Smooth muscle cell (in vitro differentiated cells): ENCODE results near the gene CAMKMT. TPM values are rescaled to one million over a fixed set of nuclear protein-coding genes. Genes with fewer than 3 reads are reported as not detected.

Source experiments
- DNase-seq: peaks from one replicate; lab custom pipeline; 2025; ENCODE audit not compliant: unreplicated experiment; lab: John Stamatoyannopoulos, UW
- H2AFZ ChIP-seq: fragments of 200-600 bp; sonication (generic); 2 replicates; pipeline ENCODE4 v1.6.0; 2016; ENCODE audit warnings: antibody characterized with exemption, low read depth, mild to moderate bottlenecking
- H3F3A ChIP-seq: fragments of 200-600 bp; sonication (generic); 2 replicates; pipeline ENCODE4 v1.6.0; 2017; ENCODE audit warnings: antibody characterized with exemption, low read depth
- H3K27ac ChIP-seq: fragments of 200-600 bp; sonication (generic); 2 replicates; pipeline ENCODE4 v1.5.1; 2016; ENCODE audit warnings: low read depth, mild to moderate bottlenecking
- H3K27me3 ChIP-seq: fragments of 200-600 bp; sonication (generic); 2 replicates; pipeline ENCODE4 v1.6.1; 2016; ENCODE audit warnings: low read depth, mild to moderate bottlenecking
- H3K36me3 ChIP-seq: fragments of 200-600 bp; sonication (generic); 2 replicates; pipeline ENCODE4 v1.5.1; 2016; ENCODE audit warnings: low read depth
- H3K4me1 ChIP-seq: fragments of 200-600 bp; sonication (generic); 2 replicates; pipeline ENCODE4 v1.5.1; 2016; ENCODE audit warnings: low read depth
- H3K4me2 ChIP-seq: fragments of 200-600 bp; sonication (generic); 2 replicates; pipeline ENCODE4 v1.6.0; 2016; ENCODE audit warnings: mild to moderate bottlenecking
- H3K4me3 ChIP-seq: fragments of 200-600 bp; sonication (generic); 2 replicates; pipeline ENCODE4 v1.5.1; 2016; ENCODE audit warnings: mild to moderate bottlenecking
- H3K79me2 ChIP-seq: fragments of 200-600 bp; sonication (generic); 2 replicates; pipeline ENCODE4 v1.6.0; 2016; ENCODE audit warnings: low read depth, mild to moderate bottlenecking
- H3K9ac ChIP-seq: fragments of 200-600 bp; sonication (generic); 2 replicates; pipeline ENCODE4 v1.6.0; 2016; ENCODE audit warnings: low read depth
- H3K9me3 ChIP-seq: fragments of 200-600 bp; sonication (generic); replicated peaks from 2 replicates; pipeline ENCODE4 v1.5.1; 2016; ENCODE audit warnings: low read depth
- H4K20me1 ChIP-seq: fragments of 200-600 bp; sonication (generic); 2 replicates; pipeline ENCODE4 v1.6.0; 2016; ENCODE audit warnings: low read depth
- WGBS: methylation state at CpG from one replicate; pipeline ENCODE4 v1.1.7; 2016; ENCODE audit warnings: low lambda C conversion rate; 5-methylcytosine and 5-hydroxymethylcytosine counted together
- polyA plus RNA-seq: library from polyadenylated mRNA; unstranded; fragments of >200 nt; fragmentation: Nextera tagmentation; extraction: Ambion mirVana; gene quantifications from 2 replicates; pipeline ENCODE4 v1.2.1, GENCODE V29; 2016
- total RNA-seq: library from RNA; depleted of rRNA; stranded (reverse); fragments of >200 nt; gene quantifications from 2 replicates; pipeline ENCODE4 v1.2.3, GENCODE V29; 2014
- TF ChIP-seq, protein P1 (sequence below): fragments of 200-600 bp; sonication (generic); IDR thresholded peaks from 2 replicates; pipeline ENCODE4 v1.5.1; 2017; ENCODE audit warnings: borderline replicate concordance, mild to moderate bottlenecking, antibody characterized with exemption; ENCODE audit not compliant: insufficient read depth, poor library complexity, severe bottlenecking

Gene CAMKMT
- total and polyA plus RNA-seq, 2 experiments from 2014 or later = 7.2 to 7.6 TPM

DNA sequence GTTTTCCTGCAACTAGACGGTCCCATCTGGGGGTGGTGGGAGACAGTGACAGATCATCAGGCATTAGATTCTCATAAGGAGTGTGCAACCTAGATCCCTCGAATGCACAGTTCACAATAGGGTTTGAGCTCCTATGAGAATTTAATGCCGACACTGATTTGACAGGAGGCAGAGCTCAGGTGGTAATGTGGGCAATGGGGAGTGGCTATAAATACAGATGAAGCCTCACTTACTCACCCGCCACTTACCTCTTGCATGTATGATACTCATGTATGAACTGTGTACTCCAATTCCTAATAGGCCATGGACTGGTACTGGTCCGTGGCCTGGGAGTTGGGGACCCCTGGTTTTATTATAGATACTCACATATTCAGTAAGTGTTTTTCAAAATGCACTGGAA is 457.3 kb downstream of the CAMKMT start:
- Histone ChIP-seq H2AFZ (no peak overlapping the region), H3F3A (no peaks in the 10 kb centered on the region), H3K9ac (no peak overlapping the region), H3K4me1 (peaks cover 9% of the 10 kb centered on the region), H3K36me3 (no peaks in the 10 kb centered on the region), H3K27ac (no peak overlapping the region), H3K4me2 (no peak overlapping the region), H3K9me3 (no peaks in the 10 kb centered on the region), H4K20me1 (no peaks in the 10 kb centered on the region), H3K79me2 (no peaks in the 10 kb centered on the region), H3K4me3 (no peak overlapping the region), H3K27me3 (peaks cover 5% of the 10 kb centered on the region)
- 87% methylated on average over 5 of the region's 5 CpGs for WGBS
- TF ChIP-seq, protein P1, sequence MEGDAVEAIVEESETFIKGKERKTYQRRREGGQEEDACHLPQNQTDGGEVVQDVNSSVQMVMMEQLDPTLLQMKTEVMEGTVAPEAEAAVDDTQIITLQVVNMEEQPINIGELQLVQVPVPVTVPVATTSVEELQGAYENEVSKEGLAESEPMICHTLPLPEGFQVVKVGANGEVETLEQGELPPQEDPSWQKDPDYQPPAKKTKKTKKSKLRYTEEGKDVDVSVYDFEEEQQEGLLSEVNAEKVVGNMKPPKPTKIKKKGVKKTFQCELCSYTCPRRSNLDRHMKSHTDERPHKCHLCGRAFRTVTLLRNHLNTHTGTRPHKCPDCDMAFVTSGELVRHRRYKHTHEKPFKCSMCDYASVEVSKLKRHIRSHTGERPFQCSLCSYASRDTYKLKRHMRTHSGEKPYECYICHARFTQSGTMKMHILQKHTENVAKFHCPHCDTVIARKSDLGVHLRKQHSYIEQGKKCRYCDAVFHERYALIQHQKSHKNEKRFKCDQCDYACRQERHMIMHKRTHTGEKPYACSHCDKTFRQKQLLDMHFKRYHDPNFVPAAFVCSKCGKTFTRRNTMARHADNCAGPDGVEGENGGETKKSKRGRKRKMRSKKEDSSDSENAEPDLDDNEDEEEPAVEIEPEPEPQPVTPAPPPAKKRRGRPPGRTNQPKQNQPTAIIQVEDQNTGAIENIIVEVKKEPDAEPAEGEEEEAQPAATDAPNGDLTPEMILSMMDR = no peak
- no peak for DNase-seq

DNA sequence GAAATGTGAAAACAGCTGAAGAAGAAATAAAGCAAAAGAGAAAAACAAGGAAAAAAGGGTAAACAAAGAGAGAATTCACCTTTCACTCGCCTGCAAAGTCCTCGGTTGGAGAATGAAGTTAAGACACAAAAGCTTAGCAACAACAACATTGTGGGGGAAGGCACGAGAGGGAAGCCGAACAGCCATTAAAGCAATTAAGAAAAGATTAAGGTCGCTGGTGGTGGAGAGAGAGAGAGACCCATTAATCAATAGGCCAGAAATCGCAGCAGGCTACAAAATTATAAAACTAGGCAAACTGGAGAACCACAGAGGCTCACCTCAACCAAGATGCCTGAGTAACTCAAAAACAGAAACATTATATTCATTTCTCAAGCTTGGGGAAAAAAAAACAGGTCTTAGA is 459.8 kb downstream of the CAMKMT start:
- 73% methylated on average over 6 of the region's 6 CpGs for WGBS
- Histone ChIP-seq H3K79me2 (no peaks in the 10 kb centered on the region), H3K36me3 (no peaks in the 10 kb centered on the region), H3K9ac (no peak overlapping the region), H3K27ac (no peak overlapping the region), H3K4me3 (no peak overlapping the region), H3F3A (no peaks in the 10 kb centered on the region), H3K9me3 (no peaks in the 10 kb centered on the region), H3K4me2 (no peak overlapping the region), H3K27me3 (no peaks in the 10 kb centered on the region), H3K4me1 (peaks cover 9% of the 10 kb centered on the region), H2AFZ (no peak overlapping the region), H4K20me1 (no peaks in the 10 kb centered on the region)
- TF ChIP-seq, protein P1 = no peak
- DNase-seq = no peak

DNA sequence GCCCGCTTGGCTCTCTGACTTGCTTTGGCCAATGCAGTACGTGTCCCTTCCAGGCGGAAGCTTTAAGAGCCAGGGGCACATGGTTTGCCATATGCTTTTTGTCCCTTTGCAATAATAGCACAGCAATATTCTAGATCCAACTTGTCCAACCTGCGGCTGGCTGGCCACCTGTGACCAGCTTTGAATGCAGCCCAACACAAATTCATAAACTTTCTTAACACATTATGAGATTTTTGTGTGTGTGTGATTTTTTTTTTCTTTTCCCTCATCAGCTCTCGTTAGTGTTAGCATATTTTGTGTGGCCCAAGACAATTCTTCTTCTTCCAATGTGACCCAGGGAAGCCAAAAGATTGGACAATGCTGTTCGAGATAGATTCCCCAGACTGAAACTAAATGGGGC is 460.4 kb downstream of the CAMKMT start:
- H3F3A ChIP-seq = no peaks in the 10 kb centered on the region
- TF ChIP-seq, protein P1 = no peak
- no peaks in the 10 kb centered on the region for H3K9me3 ChIP-seq
- H3K4me2 ChIP-seq = no peak overlapping the region
- no peaks in the 10 kb centered on the region for H3K36me3 ChIP-seq
- 86% methylated on average over 6 of the region's 6 CpGs for WGBS
- peaks cover 9% of the 10 kb centered on the region for H3K4me1 ChIP-seq
- no peak for DNase-seq
- H3K79me2 ChIP-seq = no peaks in the 10 kb centered on the region
- H4K20me1 ChIP-seq = no peaks in the 10 kb centered on the region
- H3K9ac ChIP-seq = no peak overlapping the region
- H3K27ac ChIP-seq = no peak overlapping the region
- no peak overlapping the region for H2AFZ ChIP-seq
- H3K4me3 ChIP-seq = no peak overlapping the region
- no peaks in the 10 kb centered on the region for H3K27me3 ChIP-seq

Other genes with a start within 250 kb of the CAMKMT start
- gene PPM1B, start 193.1 kb upstream of the CAMKMT start, total RNA-seq = 27.0 and 40.0 TPM in 2 replicates
- gene PPM1B, start 193.1 kb upstream of the CAMKMT start, polyA plus RNA-seq = 20.8 and 21.5 TPM in 2 replicates
- not detected in 2 replicates for gene SLC3A1, start 86.5 kb upstream of the CAMKMT start, total RNA-seq
- 0.13 and 0.86 TPM in 2 replicates for gene SLC3A1, start 86.5 kb upstream of the CAMKMT start, polyA plus RNA-seq
- 43.8 and 45.4 TPM in 2 replicates for gene PREPL, start 453 bp upstream of the CAMKMT start, total RNA-seq
- gene PREPL, start 453 bp upstream of the CAMKMT start, polyA plus RNA-seq = 16.2 and 16.7 TPM in 2 replicates